GM19397 (cell line): ENCODE data around the gene AGBL4.

ENCODE experiments used
- ATAC-seq: cut with Tn5 transposase; IDR thresholded peaks from one replicate; pipeline ENCODE4 v1.9.1; 2021; ENCODE audit warnings: mild to moderate bottlenecking, moderate library complexity; ENCODE audit not compliant: unreplicated experiment

The AGBL4 gene

GRCh38 chr1:48673332-48674105, 1350.2 kb downstream of the AGBL4 start:
- no peak for ATAC-seq

- ATAC-seq = no peak
Observed at GRCh38 chr1:48671578-48671977, 1352.2 kb downstream of the AGBL4 start.

- no peak for ATAC-seq
Observed at GRCh38 chr1:48670234-48671020, 1353.3 kb downstream of the AGBL4 start.

- ATAC-seq = no peak
Observed at GRCh38 chr1:48668339-48668738, 1355.4 kb downstream of the AGBL4 start.

GRCh38 chr1:48667782-48668181, 1356.0 kb downstream of the AGBL4 start:
- ATAC-seq = no peak

GRCh38 chr1:48665708-48666407, 1357.9 kb downstream of the AGBL4 start:
- no peak for ATAC-seq

GRCh38 chr1:48661726-48662463, 1361.9 kb downstream of the AGBL4 start:
- ATAC-seq = no peak

- ATAC-seq = no peak
Observed at GRCh38 chr1:48659801-48660200, 1364.0 kb downstream of the AGBL4 start.

GRCh38 chr1:48657413-48657812, 1366.3 kb downstream of the AGBL4 start:
- no peak for ATAC-seq

- ATAC-seq = no peak
Observed at GRCh38 chr1:48654606-48655210, 1369.0 kb downstream of the AGBL4 start.

- ATAC-seq = no peak
Observed at GRCh38 chr1:48652334-48652733, 1371.4 kb downstream of the AGBL4 start.

GRCh38 chr1:48649880-48650279, 1373.9 kb downstream of the AGBL4 start:
- ATAC-seq = no peak

GRCh38 chr1:48645883-48646282, 1377.9 kb downstream of the AGBL4 start:
- no peak for ATAC-seq

GRCh38 chr1:48644905-48645605, 1378.7 kb downstream of the AGBL4 start:
- no peak for ATAC-seq

- no peak for ATAC-seq
Observed at GRCh38 chr1:48644190-48644900, 1379.4 kb downstream of the AGBL4 start.

GRCh38 chr1:48643193-48643592, 1380.6 kb downstream of the AGBL4 start:
- ATAC-seq = no peak

- ATAC-seq = no peak
Observed at GRCh38 chr1:48640836-48641492, 1382.8 kb downstream of the AGBL4 start.

- ATAC-seq = no peak
Observed at GRCh38 chr1:48629867-48630266, 1393.9 kb downstream of the AGBL4 start.

- ATAC-seq = no peak
Observed at GRCh38 chr1:48627486-48627885, 1396.3 kb downstream of the AGBL4 start.
